H1 (cell line): ENCODE measurements around the gene VGF. TPM values are rescaled to one million over a fixed set of nuclear protein-coding genes. Genes with fewer than 3 reads are reported as not detected.

Source experiments
- CTCF ChIA-PET: fragments of 300-600 bp; sonication (Branson Sonifier 250); formaldehyde crosslinking; loops from one replicate; lab custom pipeline; 2021; ENCODE audit not compliant: partially characterized antibody; lab: Charles Lee
- POLR2A ChIA-PET: fragments of 300-600 bp; sonication (Branson Sonifier 250); formaldehyde crosslinking; loops from one replicate; lab custom pipeline; 2021; ENCODE audit warnings: inconsistent platforms; ENCODE audit not compliant: partially characterized antibody; lab: Charles Lee
- DNase-seq, 2 experiments: peaks; one replicate each; pipeline versions ENCODE4 v3.0.0 to v3.0.0-alpha.2; 2010 to 2022; ENCODE audit warnings: low spot score in 2 of 2, low read depth in 1 of 2, mixed read lengths in 1 of 2
- FAIRE-seq: peaks from 2 replicates; lab custom pipeline; 2011; peaks lifted over from hg19 to GRCh38; lab: Jason Lieb, UNC
- H2AFZ ChIP-seq: 2 replicates; pipeline ENCODE4 v1.8.1; 2012; ENCODE audit warnings: low read length, inconsistent platforms
- H2AK5ac ChIP-seq: 2 replicates; pipeline ENCODE4 v1.6.1; 2013; ENCODE audit warnings: low read depth, low read length
- H2BK120ac ChIP-seq: replicated peaks from 2 replicates; pipeline ENCODE3; 2013; ENCODE audit warnings: low read depth, low read length, inconsistent platforms
- H2BK12ac ChIP-seq: 2 replicates; pipeline ENCODE4 v1.6.1; 2013; ENCODE audit warnings: low read depth, low read length
- H2BK15ac ChIP-seq: 2 replicates; pipeline ENCODE4 v1.6.1; 2013; ENCODE audit warnings: low read length
- H2BK20ac ChIP-seq: 2 replicates; pipeline ENCODE4 v1.6.1; 2013; ENCODE audit warnings: low read length
- H2BK5ac ChIP-seq: 2 replicates; pipeline ENCODE4 v1.6.1; 2013; ENCODE audit warnings: low read depth, low read length
- H3K14ac ChIP-seq: 2 replicates; pipeline ENCODE4 v1.6.1; 2013; ENCODE audit warnings: inconsistent platforms; ENCODE audit not compliant: insufficient read length
- H3K18ac ChIP-seq: 2 replicates; pipeline ENCODE4 v1.6.1; 2013; ENCODE audit warnings: low read length; ENCODE audit errors: extremely low read depth
- H3K23ac ChIP-seq: 2 replicates; pipeline ENCODE4 v1.6.1; 2013; ENCODE audit warnings: inconsistent platforms; ENCODE audit not compliant: insufficient read length
- H3K23me2 ChIP-seq: 2 replicates; pipeline ENCODE4 v1.6.1; 2013; ENCODE audit warnings: low read depth, low read length
- H3K27ac ChIP-seq: 2 replicates; pipeline ENCODE4 v1.6.1; 2011; ENCODE audit warnings: low read depth, low read length, inconsistent platforms
- H3K27me3 ChIP-seq, 4 experiments: replicated peaks in 1 of 4; 1 replicate in 1 of 4; 2 replicates in 3 of 4; pipeline versions ENCODE4 v1.6.1 to v1.8.1; 2011 to 2013; ENCODE audit warnings: low read length in 3 of 4, mild to moderate bottlenecking in 3 of 4, inconsistent platforms in 2 of 4, mixed read lengths in 2 of 4, moderate library complexity in 1 of 4; ENCODE audit not compliant: control insufficient read depth in 3 of 4, insufficient read depth in 3 of 4; ENCODE audit errors: extremely low read depth in 1 of 4
- H3K36me3 ChIP-seq, 4 experiments: 2 replicates each; pipeline versions ENCODE4 v1.6.1 to v1.8.1; 2011 to 2013; ENCODE audit warnings: mild to moderate bottlenecking in 4 of 4, low read length in 3 of 4, moderate library complexity in 2 of 4, control low read depth in 1 of 4, inconsistent platforms in 1 of 4; ENCODE audit not compliant: insufficient read depth in 4 of 4, control insufficient read depth in 2 of 4
- H3K4ac ChIP-seq: replicated peaks from 2 replicates; pipeline ENCODE3; 2013; ENCODE audit warnings: low read length, low read depth, mixed read lengths, inconsistent platforms; ENCODE audit not compliant: insufficient read length
- H3K4me1 ChIP-seq, 4 experiments: replicated peaks in 1 of 4; 1 replicate in 1 of 4; 2 replicates in 3 of 4; pipeline versions ENCODE4 v1.6.1 to v1.8.1; 2011 to 2013; ENCODE audit warnings: low read length in 3 of 4, inconsistent platforms in 2 of 4, mixed read lengths in 1 of 4; ENCODE audit not compliant: insufficient read depth in 4 of 4, control insufficient read depth in 3 of 4
- H3K4me2 ChIP-seq, 2 experiments: 2 replicates each; pipeline versions ENCODE4 v1.6.1 to v1.8.1; 2011 to 2013; ENCODE audit warnings: low read depth in 2 of 2, low read length in 2 of 2, control low read depth in 1 of 2, inconsistent platforms in 1 of 2, mild to moderate bottlenecking in 1 of 2; ENCODE audit not compliant: insufficient read depth in 1 of 2
- H3K4me3 ChIP-seq, 4 experiments: fragments of 200-600, 300-600 bp in 1 of 4; sonication (generic), shearing (Covaris generic), sonication (Bioruptor Twin) in 1 of 4; 2 replicates each; pipeline versions ENCODE4 v1.5.1 to v1.8.1; 2011 to 2016; ENCODE audit warnings: low read length in 4 of 4, low read depth in 3 of 4, control low read depth in 2 of 4, inconsistent platforms in 2 of 4, mild to moderate bottlenecking in 2 of 4, mixed read lengths in 1 of 4, moderate library complexity in 1 of 4; ENCODE audit not compliant: insufficient read depth in 2 of 4; ENCODE audit errors: extremely low read depth in 1 of 4
- H3K56ac ChIP-seq: replicated peaks from 2 replicates; pipeline ENCODE3; 2013; ENCODE audit warnings: low read depth, mild to moderate bottlenecking, mixed read lengths, low read length, inconsistent platforms; ENCODE audit not compliant: insufficient read length
- H3K79me1 ChIP-seq: 2 replicates; pipeline ENCODE4 v1.6.1; 2013; ENCODE audit warnings: low read depth, low read length, control low read depth
- H3K79me2 ChIP-seq, 2 experiments: 2 replicates each; pipeline versions ENCODE4 v1.6.1 to v1.8.1; 2012 to 2013; ENCODE audit warnings: low read length in 2 of 2, mild to moderate bottlenecking in 2 of 2, inconsistent platforms in 1 of 2; ENCODE audit not compliant: insufficient read depth in 2 of 2, control insufficient read depth in 1 of 2
- H3K9ac ChIP-seq, 4 experiments: replicated peaks in 1 of 4; 1 replicate in 1 of 4; 2 replicates in 3 of 4; pipeline versions ENCODE4 v1.6.1 to v1.8.1; 2011 to 2013; ENCODE audit warnings: low read depth in 3 of 4, low read length in 3 of 4, control low read depth in 2 of 4, mild to moderate bottlenecking in 2 of 4, moderate library complexity in 2 of 4, inconsistent platforms in 1 of 4; ENCODE audit errors: extremely low read depth in 1 of 4
- H3K9me3 ChIP-seq, 2 experiments: 2 replicates each; pipeline versions ENCODE4 v1.6.1 to v1.8.1; 2012 to 2013; ENCODE audit warnings: mild to moderate bottlenecking in 2 of 2, moderate library complexity in 2 of 2, control low read depth in 1 of 2, inconsistent platforms in 1 of 2, low read depth in 1 of 2, low read length in 1 of 2, mixed read lengths in 1 of 2; ENCODE audit not compliant: insufficient read depth in 2 of 2
- H4K20me1 ChIP-seq, 2 experiments: replicated peaks in 1 of 2; 2 replicates each; pipeline versions ENCODE3 to v1.8.1; 2011 to 2013; ENCODE audit warnings: inconsistent platforms in 2 of 2, low read length in 2 of 2, mild to moderate bottlenecking in 1 of 2; ENCODE audit not compliant: insufficient read depth in 2 of 2, control insufficient read depth in 1 of 2
- H4K5ac ChIP-seq: 2 replicates; pipeline ENCODE4 v1.6.1; 2013; ENCODE audit warnings: low read length, low read depth, mixed read lengths, inconsistent platforms; ENCODE audit not compliant: insufficient read length
- H4K8ac ChIP-seq: 2 replicates; pipeline ENCODE4 v1.8.0; 2013; ENCODE audit warnings: mild to moderate bottlenecking, moderate library complexity, low read length, inconsistent platforms; ENCODE audit not compliant: insufficient read depth; ENCODE audit errors: extremely low read depth
- H4K91ac ChIP-seq: replicated peaks from 2 replicates; pipeline ENCODE3; 2013; ENCODE audit warnings: low read length, mixed read lengths, inconsistent platforms; ENCODE audit not compliant: insufficient read length
- CTBP2 ChIP-seq: IDR thresholded peaks from 2 replicates; pipeline ENCODE4 v1.7.0; 2011; ENCODE audit warnings: borderline replicate concordance, mild to moderate bottlenecking, moderate library complexity, mixed read lengths, low read length; ENCODE audit not compliant: insufficient read depth, insufficient read length
- HDAC6 ChIP-seq: IDR thresholded peaks from one replicate; pipeline ENCODE4 v1.7.1; 2012; ENCODE audit warnings: low read depth, mild to moderate bottlenecking, inconsistent platforms, low read length, moderate library complexity
- SIX5 ChIP-seq: IDR thresholded peaks from 2 replicates; pipeline ENCODE4 v1.6.1; 2011; ENCODE audit warnings: mild to moderate bottlenecking, low read depth, low read length
- WGBS, 2 experiments: shearing (Covaris generic) in 1 of 2; methylation state at CpG; one replicate each; pipeline versions ENCODE4 v1.1.6 to v1.1.7; 2013 to 2015; ENCODE audit warnings: low lambda C conversion rate in 2 of 2, mixed read lengths in 2 of 2, inconsistent platforms in 1 of 2, low coverage in 1 of 2, missing lambda C conversion rate in 1 of 2; ENCODE audit not compliant: insufficient replicate concordance in 2 of 2, insufficient coverage in 1 of 2, insufficient read length in 1 of 2; ENCODE audit errors: extremely low coverage in 1 of 2, missing lambda C conversion rate in 1 of 2; 5-methylcytosine and 5-hydroxymethylcytosine counted together
- polyA plus RNA-seq, 7 experiments: library from polyadenylated mRNA; depleted of rRNA in 3 of 7; stranded (reverse) in 5 of 7; unstranded in 2 of 7; fragments of >200 nt in 5 of 7; fragments of 200-250 nt in 2 of 7; gene quantifications; 1 replicate in 5 of 7; 2 replicates in 1 of 7; 4 replicates in 1 of 7; pipeline versions ENCODE4 v1.2.1 to v1.2.3, GENCODE V29; 2011 to 2013; ENCODE audit warnings: missing spikeins in 2 of 7, mixed read lengths in 2 of 7
- total RNA-seq: library from RNA; stranded (reverse); fragmentation: NEBNext Ultra II Directional; extraction: Animal tissue kit (Norgen Biotek cat#: 25700); gene quantifications from 2 replicates; pipeline ENCODE4 v1.2.1, GENCODE V29; 2021

Gene VGF
- total and polyA plus RNA-seq, 2 of the 8 experiments (the other 6 are each of a cell fraction or from before 2014, with no cell fraction given): 1.6 to 7.0 TPM

DNA sequence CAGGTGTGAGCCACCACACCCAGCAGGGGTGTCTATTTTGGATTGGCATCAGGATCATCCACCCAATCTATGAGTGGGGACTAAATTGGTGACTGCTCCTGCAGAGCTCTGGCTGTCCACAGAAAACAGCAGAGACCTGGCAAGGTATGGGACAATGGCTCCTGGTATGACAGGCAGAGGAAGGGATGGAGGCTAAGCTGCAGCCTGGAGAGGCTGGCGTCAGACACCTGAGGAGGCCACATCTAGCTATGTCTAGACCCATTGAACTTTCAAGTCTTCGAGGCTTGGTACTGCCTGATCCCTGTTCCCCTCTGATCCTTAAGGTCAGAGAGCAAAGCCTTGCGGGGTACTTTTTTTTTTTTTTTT, 41.7 kb downstream of the VGF start:
- Histone ChIP-seq H3K23me2 (no peaks in the 10 kb centered on the region; the same call in 1 of the 2 replicates), H2BK12ac (peak overlapping the region; percentile 96; the same call in 1 of the 2 replicates), H2BK5ac (no peak overlapping the region), H3K79me2 (no peaks in the 10 kb centered on the region), H4K20me1 (no peaks in the 10 kb centered on the region), H3K9me3 (peaks cover 0 to 4% of the 10 kb centered on the region in 2 experiments; a peak in 1 of 4 replicates), H3K4ac (no peak overlapping the region), H2BK120ac (no peak overlapping the region), H3K4me2 (no peak overlapping the region), H3K4me3 (no peak overlapping the region), H3K36me3 (no peaks in the 10 kb centered on the region), H2BK15ac (no peak overlapping the region), H3K4me1 (peaks cover 11 to 22% (median 14%) of the 10 kb centered on the region in 4 experiments), H3K27ac (no peak overlapping the region), H3K23ac (no peak overlapping the region), H2BK20ac (peak overlapping the region; percentile 90; the same call in 1 of the 2 replicates), H2AK5ac (no peak overlapping the region), H3K9ac (no peak overlapping the region), H4K8ac (no peak overlapping the region), H4K91ac (no peak overlapping the region), H4K5ac (no peak overlapping the region), H2AFZ (no peak overlapping the region), H3K14ac (no peak overlapping the region), H3K27me3 (no peaks in the 10 kb centered on the region; a peak in 1 of 7 replicates), H3K56ac (no peak overlapping the region), H3K79me1 (no peaks in the 10 kb centered on the region), H3K18ac (peak overlapping the region; percentile 64; the same call in 1 of the 2 replicates)
- 100% methylated on average over 2 of the region's 3 CpGs; no CpG with 5 or more reads in 1 of the 2 experiments for WGBS, 2 experiments
- TF ChIP-seq SIX5 (no peak), HDAC6 (no peak), CTBP2 (no peak)
- ChIA-PET POLR2A (interaction anchor here (0.9 kb wide), 1 partner anchor 51 kb away, joined by 3 read pairs; no protein-coding TSS in a partner anchor), CTCF (interaction anchor here (0.7 to 8.3 kb wide), 9 partner anchors 14 to 271 kb away, joined by 3 to 80 read pairs (median 5); partner anchors contain the start of gene SLC12A9)
- FAIRE-seq (no peak), DNase-seq (no peak)
